Mesenchymal stem cell (in vitro differentiated cells and primary cell): ENCODE results near the gene CPSF4.

Experiments used
- DNase-seq: peaks from one replicate; pipeline ENCODE4 v3.0.0-alpha.2; 2013
- H2AFZ ChIP-seq: one replicate; pipeline ENCODE4 v1.6.1; 2013; ENCODE audit warnings: low read depth, mild to moderate bottlenecking, control low read depth, inconsistent platforms, low read length, moderate library complexity
- H2AK5ac ChIP-seq: 2 replicates; pipeline ENCODE4 v1.6.1; 2013; ENCODE audit warnings: low read length, moderate library complexity, mild to moderate bottlenecking, inconsistent platforms; ENCODE audit not compliant: severe bottlenecking
- H2BK120ac ChIP-seq: one replicate; pipeline ENCODE4 v1.6.1; 2013; ENCODE audit warnings: low read depth, mild to moderate bottlenecking, inconsistent platforms, low read length, moderate library complexity
- H2BK12ac ChIP-seq, 2 experiments: one replicate each; pipeline ENCODE4 v1.6.1; 2013; ENCODE audit warnings: inconsistent platforms in 2 of 2, low read length in 2 of 2, mild to moderate bottlenecking in 2 of 2, moderate library complexity in 2 of 2, control low read depth in 1 of 2
- H2BK15ac ChIP-seq: one replicate; pipeline ENCODE4 v1.6.1; 2013; ENCODE audit warnings: mild to moderate bottlenecking, low read depth, inconsistent platforms; ENCODE audit not compliant: poor library complexity, severe bottlenecking
- H2BK5ac ChIP-seq: 2 replicates; pipeline ENCODE4 v1.6.1; 2013; ENCODE audit warnings: low read depth, mild to moderate bottlenecking, low read length, control low read depth, inconsistent platforms; ENCODE audit not compliant: poor library complexity, severe bottlenecking
- H3K14ac ChIP-seq, 2 experiments: one replicate each; pipeline ENCODE4 v1.6.1; 2013; ENCODE audit warnings: inconsistent platforms in 2 of 2, low read length in 2 of 2, control low read depth in 1 of 2, mild to moderate bottlenecking in 1 of 2, moderate library complexity in 1 of 2
- H3K18ac ChIP-seq, 2 experiments: one replicate each; pipeline ENCODE4 v1.6.1; 2013; ENCODE audit warnings: inconsistent platforms in 2 of 2, low read length in 2 of 2, control low read depth in 1 of 2, low read depth in 1 of 2, mild to moderate bottlenecking in 1 of 2
- H3K23ac ChIP-seq, 2 experiments: one replicate each; pipeline ENCODE4 v1.6.1; 2013; ENCODE audit warnings: inconsistent platforms in 2 of 2, low read length in 2 of 2, mild to moderate bottlenecking in 2 of 2, moderate library complexity in 2 of 2, control low read depth in 1 of 2
- H3K27ac ChIP-seq: 2 replicates; pipeline ENCODE4 v1.5.1; 2013; ENCODE audit warnings: mild to moderate bottlenecking, moderate library complexity, low read length, control low read depth, inconsistent platforms; ENCODE audit not compliant: poor library complexity, severe bottlenecking
- H3K27me3 ChIP-seq, 2 experiments: 2 replicates each; pipeline versions ENCODE4 v1.6.1 to v1.7.0; 2013; ENCODE audit warnings: low read length in 2 of 2, mild to moderate bottlenecking in 2 of 2, moderate library complexity in 2 of 2, control low read depth in 1 of 2, inconsistent platforms in 1 of 2; ENCODE audit not compliant: control insufficient read depth in 1 of 2, insufficient read depth in 1 of 2
- H3K36me3 ChIP-seq, 2 experiments: 2 replicates each; pipeline versions ENCODE4 v1.6.1 to v1.7.0; 2013; ENCODE audit warnings: low read length in 2 of 2, control low read depth in 1 of 2, inconsistent platforms in 1 of 2, low read depth in 1 of 2, mild to moderate bottlenecking in 1 of 2; ENCODE audit not compliant: insufficient read depth in 2 of 2, control insufficient read depth in 1 of 2
- H3K4ac ChIP-seq, 2 experiments: one replicate each; pipeline ENCODE4 v1.6.1; 2013; ENCODE audit warnings: inconsistent platforms in 2 of 2, low read length in 2 of 2, mild to moderate bottlenecking in 2 of 2, moderate library complexity in 2 of 2, control low read depth in 1 of 2, low read depth in 1 of 2
- H3K4me1 ChIP-seq: 2 replicates; pipeline ENCODE4 v1.6.1; 2013; ENCODE audit warnings: low read depth, low read length, control low read depth; ENCODE audit not compliant: control insufficient read depth, insufficient read depth
- H3K4me2 ChIP-seq: 2 replicates; pipeline ENCODE4 v1.6.1; 2013; ENCODE audit warnings: low read length, mild to moderate bottlenecking, inconsistent platforms; ENCODE audit not compliant: poor library complexity, severe bottlenecking
- H3K4me3 ChIP-seq, 2 experiments: 2 replicates each; pipeline versions ENCODE4 v1.5.1 to v1.7.0; 2013; ENCODE audit warnings: low read length in 2 of 2, mild to moderate bottlenecking in 2 of 2, control low read depth in 1 of 2, low read depth in 1 of 2; ENCODE audit not compliant: insufficient read depth in 1 of 2
- H3K79me1 ChIP-seq: replicated peaks from 2 replicates; pipeline ENCODE4 v1.6.1; 2013; ENCODE audit warnings: mild to moderate bottlenecking, control low read depth, low read length, inconsistent platforms; ENCODE audit not compliant: poor library complexity, severe bottlenecking
- H3K9ac ChIP-seq: 2 replicates; pipeline ENCODE4 v1.7.0; 2013; ENCODE audit warnings: mild to moderate bottlenecking, low read length, moderate library complexity
- H3K9me3 ChIP-seq: 2 replicates; pipeline ENCODE4 v1.7.0; 2013; ENCODE audit warnings: mild to moderate bottlenecking, low read length; ENCODE audit not compliant: control insufficient read depth
- H4K8ac ChIP-seq: one replicate; pipeline ENCODE4 v1.6.1; 2013; ENCODE audit warnings: inconsistent platforms, mild to moderate bottlenecking, low read length, moderate library complexity
- H4K91ac ChIP-seq: one replicate; pipeline ENCODE4 v1.6.1; 2013; ENCODE audit warnings: mild to moderate bottlenecking, low read length, inconsistent platforms
- WGBS: methylation state at CpG from one replicate; pipeline ENCODE4 v1.1.7; 2013; ENCODE audit warnings: mixed read lengths; 5-methylcytosine and 5-hydroxymethylcytosine counted together

CPSF4 gene

GRCh38 chr7:99451936-99452335, 13.2 kb downstream of the CPSF4 start:
- WGBS, result 96% methylated on average over 8 of the region's 8 CpGs

DNA sequence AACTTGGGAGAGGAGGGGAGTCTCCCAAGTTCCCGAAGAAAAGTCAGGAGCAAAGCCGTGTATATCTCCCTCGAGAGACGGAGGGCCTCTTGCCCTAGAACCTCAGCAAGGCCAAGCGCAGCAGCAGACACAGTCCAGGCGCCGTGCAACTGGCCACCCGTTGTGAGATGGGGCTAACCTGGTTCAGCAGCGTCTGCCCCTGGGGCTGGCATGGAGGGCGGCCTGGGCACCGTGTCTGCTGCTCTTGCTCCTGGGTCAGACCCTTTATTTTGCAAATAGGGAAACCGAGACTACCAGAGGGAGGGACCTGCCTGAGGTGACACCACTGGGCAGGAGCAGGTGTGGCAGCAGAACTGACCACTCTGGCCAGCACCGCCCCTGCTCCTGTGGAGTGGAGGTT, 13.8 kb downstream of the CPSF4 start:
- Histone ChIP-seq H3K27ac (no peak overlapping the region), H3K4ac (no peak overlapping the region), H4K91ac (no peak overlapping the region), H4K8ac (no peak overlapping the region), H3K18ac (no peak overlapping the region), H3K4me1 (peaks cover 8% of the 10 kb centered on the region), H3K9ac (no peak overlapping the region), H2BK15ac (no peak overlapping the region), H3K36me3 (peaks cover 98 to 99% of the 10 kb centered on the region in 2 experiments), H2AK5ac (no peak overlapping the region), H3K27me3 (no peaks in the 10 kb centered on the region), H3K79me1 (peaks cover 65% of the 10 kb centered on the region), H3K4me2 (no peak overlapping the region), H2BK5ac (no peak overlapping the region), H2BK12ac (no peak overlapping the region), H2BK120ac (no peak overlapping the region), H3K14ac (no peak overlapping the region), H3K9me3 (no peaks in the 10 kb centered on the region), H2AFZ (no peak overlapping the region), H3K4me3 (no peak overlapping the region), H3K23ac (no peak overlapping the region)
- 94% methylated on average over 13 of the region's 13 CpGs for WGBS
- no peak for DNase-seq

More at GRCh38 chr7:99451936-99452335, 13.2 kb downstream of the CPSF4 start:
- H2BK12ac ChIP-seq, result no peak overlapping the region
- no peak overlapping the region for H2AFZ ChIP-seq
- no peaks in the 10 kb centered on the region for H3K9me3 ChIP-seq
- H2BK15ac ChIP-seq, result no peak overlapping the region
- H3K27ac ChIP-seq, result no peak overlapping the region
- no peak overlapping the region for H4K91ac ChIP-seq
- H3K4me3 ChIP-seq, result no peak overlapping the region
- H3K14ac ChIP-seq, result no peak overlapping the region
- DNase-seq, result no peak
- no peak overlapping the region for H3K9ac ChIP-seq
- no peak overlapping the region for H2AK5ac ChIP-seq
- H3K4ac ChIP-seq, result no peak overlapping the region
- no peak overlapping the region for H2BK5ac ChIP-seq
- no peak overlapping the region for H4K8ac ChIP-seq
- peaks cover 95 to 97% of the 10 kb centered on the region in 2 experiments for H3K36me3 ChIP-seq
- no peaks in the 10 kb centered on the region for H3K27me3 ChIP-seq
- H3K4me2 ChIP-seq, result no peak overlapping the region
- H3K4me1 ChIP-seq, result peaks cover 8% of the 10 kb centered on the region
- no peak overlapping the region for H3K23ac ChIP-seq
- no peak overlapping the region for H2BK120ac ChIP-seq
- no peak overlapping the region for H3K18ac ChIP-seq
- H3K79me1 ChIP-seq, result peaks cover 64% of the 10 kb centered on the region

- Histone ChIP-seq H3K4me2 (no peak overlapping the region), H3K9me3 (no peaks in the 10 kb centered on the region), H3K79me1 (peaks cover 61% of the 10 kb centered on the region), H3K4me3 (no peak overlapping the region), H2BK120ac (no peak overlapping the region), H2BK15ac (no peak overlapping the region), H3K4me1 (peaks cover 5% of the 10 kb centered on the region), H2AFZ (no peak overlapping the region), H2BK5ac (no peak overlapping the region), H2BK12ac (no peak overlapping the region), H3K27me3 (no peaks in the 10 kb centered on the region), H4K91ac (no peak overlapping the region), H3K14ac (no peak overlapping the region), H2AK5ac (no peak overlapping the region), H3K23ac (no peak overlapping the region), H3K18ac (no peak overlapping the region), H3K27ac (no peak overlapping the region), H3K4ac (no peak overlapping the region), H4K8ac (no peak overlapping the region), H3K9ac (no peak overlapping the region), H3K36me3 (peaks cover 98 to 99% of the 10 kb centered on the region in 2 experiments)
- DNase-seq, result no peak
- 100% methylated on average over 11 of the region's 11 CpGs for WGBS
Measured at GRCh38 chr7:99453105-99453504, 14.4 kb downstream of the CPSF4 start.

GRCh38 chr7:99455874-99456273, 17.1 kb downstream of the CPSF4 start:
- Histone ChIP-seq H3K9ac (no peak overlapping the region), H2AK5ac (no peak overlapping the region), H3K27ac (no peak overlapping the region), H2AFZ (no peak overlapping the region), H3K4me2 (no peak overlapping the region), H4K8ac (no peak overlapping the region), H2BK5ac (no peak overlapping the region), H3K9me3 (no peaks in the 10 kb centered on the region), H3K14ac (no peak overlapping the region), H3K23ac (no peak overlapping the region), H3K36me3 (peaks cover 87 to 96% of the 10 kb centered on the region in 2 experiments), H2BK15ac (no peak overlapping the region), H2BK120ac (no peak overlapping the region), H3K4me1 (peaks cover 5% of the 10 kb centered on the region), H3K18ac (no peak overlapping the region), H3K79me1 (peaks cover 42% of the 10 kb centered on the region), H3K4ac (no peak overlapping the region), H2BK12ac (no peak overlapping the region), H4K91ac (no peak overlapping the region), H3K27me3 (no peaks in the 10 kb centered on the region), H3K4me3 (no peak overlapping the region)
- WGBS, result 87% methylated on average over 8 of the region's 9 CpGs
- no peak for DNase-seq
